Vagina (tissue), 2 donors: ENCODE data around the gene ARSI. TPM values are rescaled to one million over a fixed set of nuclear protein-coding genes. Genes with fewer than 3 reads are reported as not detected.
A peak's percentile ranks its signal among the peaks of the same experiment; 100 is the strongest.

ENCODE experiments used
- DNase-seq, 2 donors: peaks; one replicate each; pipeline ENCODE4 v3.0.0-alpha.2; 2017; ENCODE audit errors: extremely low spot score in 2 of 2
- H3K27ac ChIP-seq: fragments of 200-600 bp; sonication (generic); one replicate; pipeline ENCODE4 v1.5.1; 2019
- H3K27me3 ChIP-seq: fragments of 200-600 bp; sonication (generic); one replicate; pipeline ENCODE4 v1.5.1; 2019
- H3K36me3 ChIP-seq, 2 donors: fragments of 200-600 bp; sonication (generic); one replicate each; pipeline ENCODE4 v1.5.1; 2017 to 2019
- H3K4me1 ChIP-seq: fragments of 200-600 bp; sonication (generic); one replicate; pipeline ENCODE4 v1.5.1; 2019
- H3K4me3 ChIP-seq, 2 donors: fragments of 200-600 bp; sonication (generic); 1 replicate in 1 of 2; 2 replicates in 1 of 2; pipeline ENCODE4 v1.5.1; 2016 to 2019
- H3K9me3 ChIP-seq: fragments of 200-600 bp; sonication (generic); one replicate; pipeline ENCODE4 v1.5.1; 2019
- CTCF ChIP-seq, 3 experiments: fragments of 450-650 bp in 2 of 3; fragments of 200-600 bp in 1 of 3; sonication (generic) in 1 of 3; IDR thresholded peaks; one replicate each; pipeline ENCODE4 v1.5.1; 2017 to 2019; ENCODE audit warnings: antibody characterized with exemption in 3 of 3, mild to moderate bottlenecking in 2 of 3, moderate library complexity in 2 of 3
- POLR2A ChIP-seq, 2 donors: fragments of 450-650 bp; IDR thresholded peaks; one replicate each; pipeline ENCODE4 v1.6.1; 2017; ENCODE audit warnings: antibody characterized with exemption in 2 of 2, mild to moderate bottlenecking in 2 of 2, moderate library complexity in 2 of 2
- POLR2AphosphoS5 ChIP-seq, 2 donors: sonication (generic); formaldehyde crosslinking; IDR thresholded peaks; one replicate each; pipeline ENCODE4 v1.9.0; 2017; ENCODE audit warnings: antibody characterized with exemption in 2 of 2, mild to moderate bottlenecking in 2 of 2, low read depth in 1 of 2; ENCODE audit not compliant: insufficient read depth in 1 of 2
- intact Hi-C: fragments of 100-400 bp; cut with DNase I; formaldehyde crosslinking; loops from one replicate; pipeline ENCODE4 v1.15.1; 2023
- total RNA-seq: library from RNA; depleted of rRNA; stranded (reverse); fragments of >200 nt; gene quantifications from one replicate; pipeline ENCODE4 v1.2.3, GENCODE V29; 2016

The ARSI gene
- total RNA-seq, 1 donor from 2014 or later, result 4.7 TPM

GRCh38 chr5:150301170-150301505 is 1.6 kb downstream of the ARSI start:
- Histone ChIP-seq H3K9me3 (no peaks in the 10 kb centered on the region), H3K27ac (peak overlapping the region; percentile 87), H3K27me3 (no peaks in the 10 kb centered on the region), H3K4me3 (no peak overlapping the region), H3K4me1 (peaks cover 79% of the 10 kb centered on the region), H3K36me3 (no peaks in the 10 kb centered on the region)
- intact Hi-C loops, result no loop called here
- no peak for DNase-seq
- TF ChIP-seq POLR2A (IDR thresholded peaks at IDR 0.05) (no peak), POLR2AphosphoS5 (IDR thresholded peaks at IDR 0.05; ENCODE audit: insufficient read depth in 1 of 2, low read depth in 1 of 2) (no peak), CTCF (IDR thresholded peaks at IDR 0.05) (no peak)

- no peak for TF ChIP-seq POLR2A (IDR thresholded peaks at IDR 0.05)
- TF ChIP-seq POLR2AphosphoS5 (IDR thresholded peaks at IDR 0.05; ENCODE audit: insufficient read depth in 1 of 2, low read depth in 1 of 2), result no peak
- TF ChIP-seq CTCF (IDR thresholded peaks at IDR 0.05), result no peak
- Histone ChIP-seq H3K36me3 (no peaks in the 10 kb centered on the region), H3K9me3 (no peaks in the 10 kb centered on the region), H3K27me3 (no peaks in the 10 kb centered on the region), H3K27ac (peak overlapping the region; percentile 87), H3K4me3 (no peak overlapping the region), H3K4me1 (peaks cover 84% of the 10 kb centered on the region)
- intact Hi-C loops, result no loop called here
- no peak for DNase-seq
Observed at GRCh38 chr5:150300496-150301169, 2.1 kb downstream of the ARSI start.

GRCh38 chr5:150299571-150300327 is 3.0 kb downstream of the ARSI start:
- peak overlapping the region; percentile 87 for H3K27ac ChIP-seq
- intact Hi-C loops, result no loop called here
- no peaks in the 10 kb centered on the region for H3K9me3 ChIP-seq
- TF ChIP-seq POLR2AphosphoS5 (IDR thresholded peaks at IDR 0.05; ENCODE audit: insufficient read depth in 1 of 2, low read depth in 1 of 2) (no peak), POLR2A (IDR thresholded peaks at IDR 0.05) (no peak), CTCF (IDR thresholded peaks at IDR 0.05) (no peak)
- H3K4me3 ChIP-seq, result no peak overlapping the region
- peaks cover 88% of the 10 kb centered on the region for H3K4me1 ChIP-seq
- H3K27me3 ChIP-seq, result no peaks in the 10 kb centered on the region
- no peak for DNase-seq
- no peaks in the 10 kb centered on the region for H3K36me3 ChIP-seq

- DNase-seq, result no peak
- peak overlapping the region; percentile 87 for H3K27ac ChIP-seq
- H3K36me3 ChIP-seq, result no peaks in the 10 kb centered on the region
- no peaks in the 10 kb centered on the region for H3K27me3 ChIP-seq
- intact Hi-C loops, result no loop called here
- TF ChIP-seq POLR2AphosphoS5 (IDR thresholded peaks at IDR 0.05; ENCODE audit: insufficient read depth in 1 of 2, low read depth in 1 of 2) (peak in 1 of 2 donors; percentile 92), POLR2A (IDR thresholded peaks at IDR 0.05) (no peak)
- no peak overlapping the region for H3K4me3 ChIP-seq
- H3K9me3 ChIP-seq, result no peaks in the 10 kb centered on the region
- H3K4me1 ChIP-seq, result peaks cover 88% of the 10 kb centered on the region
Observed at GRCh38 chr5:150298701-150299451, 3.8 kb downstream of the ARSI start.

GRCh38 chr5:150297934-150298595 is 4.6 kb downstream of the ARSI start:
- Histone ChIP-seq H3K9me3 (no peaks in the 10 kb centered on the region), H3K4me1 (peaks cover 84% of the 10 kb centered on the region), H3K27ac (peak overlapping the region; percentile 87), H3K27me3 (no peaks in the 10 kb centered on the region), H3K36me3 (no peaks in the 10 kb centered on the region), H3K4me3 (no peak overlapping the region)
- TF ChIP-seq POLR2AphosphoS5 (IDR thresholded peaks at IDR 0.05; ENCODE audit: insufficient read depth in 1 of 2, low read depth in 1 of 2) (no peak), CTCF (IDR thresholded peaks at IDR 0.05) (no peak), POLR2A (IDR thresholded peaks at IDR 0.05) (no peak)
- intact Hi-C loops, result no loop called here
- no peak for DNase-seq
